GM12878 (cell line): ENCODE measurements around the gene MESD. TPM values are rescaled to one million over a fixed set of nuclear protein-coding genes. Genes with fewer than 3 reads are reported as not detected.

ENCODE experiments used
- ATAC-seq: fragments of 200-7000 bp; cut with Tn5 transposase; 3 replicates; pipeline ENCODE4 v1.9.1; 2020; ENCODE audit warnings: mild to moderate bottlenecking, moderate library complexity
- BruUV-seq: library from RNA; stranded (reverse); fragments of 400-500 nt; replicated peaks from 2 replicates; lab custom pipeline; 2021; lab: Mats Ljungman, UMichigan
- CTCF ChIA-PET: fragments of 300-600 bp; sonication (Branson Sonifier 250); formaldehyde crosslinking; extraction: SDS; loops from one replicate; lab custom pipeline; 2021; ENCODE audit warnings: inconsistent platforms; lab: Yijun Ruan, JAX
- POLR2A ChIA-PET: fragments of 350-600 bp; formaldehyde crosslinking; extraction: SDS; loops from one replicate; lab custom pipeline; 2021; ENCODE audit warnings: inconsistent platforms; lab: Charles Lee
- RAD21 ChIA-PET: fragments of 300-600 bp; sonication (Branson Sonifier 250); formaldehyde crosslinking; loops from one replicate; lab custom pipeline; 2023; ENCODE audit warnings: antibody characterized with exemption; ENCODE audit not compliant: unreplicated experiment; lab: Charles Lee
- SMC1A ChIA-PET: fragments of 300-600 bp; sonication (Branson Sonifier 250); formaldehyde crosslinking; loops from one replicate; lab custom pipeline; 2023; ENCODE audit not compliant: unreplicated experiment, uncharacterized antibody; lab: Charles Lee
- DNase-seq: peaks from one replicate; pipeline ENCODE4 v3.0.0-alpha.2; 2011; ENCODE audit warnings: low read depth, low spot score
- FAIRE-seq: peaks from 3 replicates; lab custom pipeline; 2011; peaks lifted over from hg19 to GRCh38; lab: Jason Lieb, UNC
- H2AFZ ChIP-seq: 2 replicates; pipeline ENCODE4 v1.6.0; 2011; ENCODE audit warnings: low read depth, low read length, control low read depth; ENCODE audit not compliant: control insufficient read depth
- H3K27ac ChIP-seq: 2 replicates; pipeline ENCODE4 v1.5.1; 2011; ENCODE audit warnings: control low read depth; ENCODE audit not compliant: control insufficient read depth, insufficient read depth
- H3K27me3 ChIP-seq, 2 experiments: replicated peaks in 1 of 2; 2 replicates each; pipeline versions ENCODE4 v1.6.0 to v1.6.1; 2011; ENCODE audit warnings: low read length in 1 of 2; ENCODE audit not compliant: control insufficient read depth in 2 of 2, insufficient read depth in 2 of 2
- H3K36me3 ChIP-seq, 2 experiments: 2 replicates each; pipeline ENCODE4 v1.5.1; 2011; ENCODE audit warnings: low read length in 1 of 2; ENCODE audit not compliant: control insufficient read depth in 2 of 2, insufficient read depth in 2 of 2
- H3K4me1 ChIP-seq: 2 replicates; pipeline ENCODE4 v1.6.1; 2011; ENCODE audit warnings: mild to moderate bottlenecking, low read length, moderate library complexity, mixed read lengths; ENCODE audit not compliant: control insufficient read depth, insufficient read depth
- H3K4me2 ChIP-seq: 2 replicates; pipeline ENCODE4 v1.6.0; 2011; ENCODE audit warnings: control low read depth; ENCODE audit not compliant: control insufficient read depth, insufficient read depth
- H3K4me3 ChIP-seq: fragments of 200-600 bp; sonication (generic); 2 replicates; pipeline ENCODE4 v1.5.1; 2016
- H3K79me2 ChIP-seq: 2 replicates; pipeline ENCODE4 v1.6.0; 2011; ENCODE audit warnings: low read length; ENCODE audit not compliant: control insufficient read depth, insufficient read depth
- H3K9ac ChIP-seq: 2 replicates; pipeline ENCODE4 v1.8.0; 2011; ENCODE audit warnings: low read length, control low read depth, mixed read lengths; ENCODE audit not compliant: control insufficient read depth, insufficient read depth
- H3K9me3 ChIP-seq: replicated peaks from 3 replicates; pipeline ENCODE4 v1.5.1; 2011; ENCODE audit warnings: mild to moderate bottlenecking, low read length; ENCODE audit not compliant: control insufficient read depth, insufficient read depth
- H4K20me1 ChIP-seq: 2 replicates; pipeline ENCODE4 v1.6.0; 2011; ENCODE audit not compliant: control insufficient read depth, insufficient read depth
- CBX3 ChIP-seq: fragments of 200-600 bp; sonication (generic); IDR thresholded peaks from 2 replicates; pipeline ENCODE4 v1.6.1; 2016; ENCODE audit warnings: low read depth, borderline replicate concordance
- CEBPB ChIP-seq, 2 experiments: fragments of 150-350 bp in 1 of 2; IDR thresholded peaks; 2 replicates each; pipeline ENCODE4 v1.6.1; 2012 to 2014; ENCODE audit warnings: low read depth in 2 of 2, low read length in 2 of 2, borderline replicate concordance in 1 of 2, inconsistent platforms in 1 of 2
- CHD4 ChIP-seq: fragments of 200-600 bp; sonication (generic); IDR thresholded peaks from 2 replicates; pipeline ENCODE4 v1.6.1; 2016; ENCODE audit warnings: mild to moderate bottlenecking
- EED ChIP-seq: sonication (generic); IDR thresholded peaks from 2 replicates; pipeline ENCODE4 v1.6.1; 2016; ENCODE audit warnings: antibody characterized with exemption, low read depth
- EP300 ChIP-seq, 2 experiments: fragments of 150-350 bp in 1 of 2; IDR thresholded peaks; 2 replicates each; pipeline ENCODE4 v1.6.1; 2011 to 2012; ENCODE audit warnings: low read depth in 2 of 2, low read length in 2 of 2, borderline replicate concordance in 1 of 2, improper control_type of control experiment in 1 of 2, inconsistent platforms in 1 of 2; ENCODE audit not compliant: control insufficient read depth in 1 of 2
- IKZF2 ChIP-seq, 2 experiments: fragments of 450-650 bp; IDR thresholded peaks; 2 replicates each; pipeline ENCODE4 v1.6.1; 2017; ENCODE audit warnings: mild to moderate bottlenecking in 2 of 2, moderate library complexity in 2 of 2
- KDM1A ChIP-seq: fragments of 200-600 bp; sonication (generic); IDR thresholded peaks from 2 replicates; pipeline ENCODE4 v1.6.1; 2016; ENCODE audit warnings: borderline replicate concordance
- NFYA ChIP-seq: IDR thresholded peaks from 2 replicates; pipeline ENCODE4 v1.6.1; 2011; ENCODE audit warnings: low read depth, mild to moderate bottlenecking, low read length, improper control_type of control experiment, borderline replicate concordance
- NR2C2 ChIP-seq: IDR thresholded peaks from 2 replicates; pipeline ENCODE4 v1.6.1; 2011; ENCODE audit warnings: borderline replicate concordance, low read depth; ENCODE audit not compliant: control insufficient read depth, insufficient read length
- RB1 ChIP-seq: fragments of 450-650 bp; formaldehyde crosslinking; IDR thresholded peaks from 2 replicates; pipeline ENCODE4 v1.6.1; 2017; ENCODE audit warnings: mild to moderate bottlenecking, borderline replicate concordance
- SUZ12 ChIP-seq: fragments of 200-600 bp; sonication (generic); IDR thresholded peaks from one replicate; pipeline ENCODE4 v1.6.1; 2018; ENCODE audit warnings: antibody characterized with exemption, mild to moderate bottlenecking; ENCODE audit not compliant: unreplicated experiment
- WRNIP1 ChIP-seq: IDR thresholded peaks from 2 replicates; pipeline ENCODE4 v1.6.1; 2011; ENCODE audit warnings: low read depth, low read length, improper control_type of control experiment, borderline replicate concordance
- YY1 ChIP-seq: IDR thresholded peaks from 2 replicates; pipeline ENCODE4 v1.6.1; 2011; ENCODE audit warnings: low read depth, mild to moderate bottlenecking, low read length
- ZZZ3 ChIP-seq: IDR thresholded peaks from 2 replicates; pipeline ENCODE4 v1.6.1; 2011; ENCODE audit warnings: low read depth; ENCODE audit not compliant: control insufficient read depth, insufficient read length
- WGBS: methylation state at CpG from one replicate; pipeline ENCODE4 v1.1.6; 2016; ENCODE audit warnings: low lambda C conversion rate; ENCODE audit not compliant: insufficient replicate concordance, insufficient coverage; ENCODE audit errors: missing lambda C conversion rate; 5-methylcytosine and 5-hydroxymethylcytosine counted together
- in situ Hi-C: fragments of 300-500 bp; cut with MboI; formaldehyde crosslinking; loops from 9 replicates; pipeline ENCODE4 v1.14.3; 2018; ENCODE audit warnings: mixed read lengths
- intact Hi-C: fragments of 100-400 bp; cut with micrococcal nuclease; formaldehyde crosslinking; loops from one replicate; pipeline ENCODE4 v1.14.2; 2022; ENCODE audit not compliant: unreplicated experiment
- polyA plus RNA-seq, 11 experiments: library from polyadenylated mRNA; depleted of rRNA in 4 of 11; unstranded in 6 of 11; stranded (reverse) in 5 of 11; fragments of >200 nt; fragmentation: Nextera tagmentation in 4 of 11; fragmentation: Illumina TruSeq in 1 of 11; extraction: Ambion mirVana in 4 of 11; extraction: Trizol in 1 of 11; gene quantifications; 1 replicate in 1 of 11; 2 replicates in 10 of 11; pipeline versions ENCODE4 v1.2.1 to v1.2.3, GENCODE V29; 2011 to 2016; ENCODE audit warnings: inconsistent platforms in 2 of 11, missing spikeins in 2 of 11, low read depth in 1 of 11
- total RNA-seq, 4 experiments: library from RNA; depleted of rRNA in 3 of 4; stranded (reverse); fragments of >200 nt in 3 of 4; fragmentation: Illumina TruSeq in 1 of 4; extraction: Trizol in 1 of 4; gene quantifications; 2 replicates each; pipeline versions ENCODE4 v1.2.1 to v1.2.3, GENCODE V29; 2013 to 2021
- TF ChIP-seq, protein P1 (sequence below): fragments of 450-650 bp; formaldehyde crosslinking; IDR thresholded peaks from 2 replicates; pipeline ENCODE4 v1.5.0; 2022; ENCODE audit warnings: mild to moderate bottlenecking, missing genetic modification characterization
- TF ChIP-seq, protein P2 (sequence below): fragments of 450-650 bp; IDR thresholded peaks from 2 replicates; pipeline ENCODE4 v1.6.1; 2017; ENCODE audit warnings: antibody characterized with exemption, mild to moderate bottlenecking, moderate library complexity

The MESD gene
- total and polyA plus RNA-seq, 10 of the 15 experiments (the other 5 are each of a cell fraction or from before 2014, with no cell fraction given) = 10.2 to 39.8 (median 20.9) TPM

DNA sequence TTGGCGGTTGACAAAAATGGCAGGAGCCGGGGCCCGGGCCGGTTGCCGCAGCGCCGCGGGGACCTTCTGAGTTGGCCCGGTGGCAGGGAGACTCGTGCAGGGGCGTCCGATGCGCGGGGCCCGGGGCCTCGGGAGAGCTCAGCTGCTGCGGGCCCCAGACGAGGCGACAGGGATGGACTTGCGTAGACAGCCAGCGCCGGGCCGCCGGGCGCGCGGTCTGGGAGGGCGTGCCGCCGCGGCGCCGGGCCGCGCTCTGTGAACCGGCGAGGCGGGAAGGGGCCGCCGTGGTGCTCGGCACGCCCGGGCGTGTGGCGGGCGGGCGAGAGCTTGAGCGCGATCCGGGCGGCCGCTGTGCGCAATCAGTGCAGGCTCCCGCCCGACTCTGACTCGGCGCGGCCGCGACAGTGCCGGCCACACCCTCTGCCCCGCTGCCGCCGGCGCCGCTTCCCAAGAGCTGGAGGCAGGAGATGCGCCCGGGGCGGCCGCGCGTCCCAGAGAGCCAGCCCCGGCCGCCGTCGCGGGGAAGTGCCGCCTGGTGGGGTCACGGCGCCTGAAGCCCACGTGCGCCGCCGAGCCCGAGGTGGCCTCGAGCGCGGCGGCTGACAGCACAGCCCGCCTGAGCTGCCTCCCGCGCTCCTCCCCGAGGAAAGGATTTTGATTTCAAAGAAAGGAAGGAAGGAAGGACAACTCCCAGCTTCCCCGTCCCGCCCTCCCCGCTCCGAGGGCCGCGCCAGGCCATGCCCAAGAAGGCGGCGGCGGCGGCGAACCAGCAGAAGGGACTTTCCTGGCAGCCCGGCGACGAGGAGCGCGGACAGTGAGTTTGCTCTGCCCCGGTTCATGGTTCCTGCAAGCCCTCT, 11.8 kb upstream of the MESD start:
- peak; percentile 49 for ATAC-seq
- no peak for TF ChIP-seq EP300 (IDR thresholded peaks at IDR 0.05; ENCODE audit: borderline replicate concordance in 1 of 2, control insufficient read depth in 1 of 2, low read depth in 2 of 2, low read length in 2 of 2)
- no peak for TF ChIP-seq CHD4
- no peak for TF ChIP-seq CEBPB (IDR thresholded peaks at IDR 0.05; ENCODE audit: borderline replicate concordance in 1 of 2, low read depth in 2 of 2, low read length in 2 of 2)
- TF ChIP-seq ZZZ3 = no peak
- no peak for TF ChIP-seq EED
- TF ChIP-seq CBX3 = no peak
- TF ChIP-seq, protein P1, sequence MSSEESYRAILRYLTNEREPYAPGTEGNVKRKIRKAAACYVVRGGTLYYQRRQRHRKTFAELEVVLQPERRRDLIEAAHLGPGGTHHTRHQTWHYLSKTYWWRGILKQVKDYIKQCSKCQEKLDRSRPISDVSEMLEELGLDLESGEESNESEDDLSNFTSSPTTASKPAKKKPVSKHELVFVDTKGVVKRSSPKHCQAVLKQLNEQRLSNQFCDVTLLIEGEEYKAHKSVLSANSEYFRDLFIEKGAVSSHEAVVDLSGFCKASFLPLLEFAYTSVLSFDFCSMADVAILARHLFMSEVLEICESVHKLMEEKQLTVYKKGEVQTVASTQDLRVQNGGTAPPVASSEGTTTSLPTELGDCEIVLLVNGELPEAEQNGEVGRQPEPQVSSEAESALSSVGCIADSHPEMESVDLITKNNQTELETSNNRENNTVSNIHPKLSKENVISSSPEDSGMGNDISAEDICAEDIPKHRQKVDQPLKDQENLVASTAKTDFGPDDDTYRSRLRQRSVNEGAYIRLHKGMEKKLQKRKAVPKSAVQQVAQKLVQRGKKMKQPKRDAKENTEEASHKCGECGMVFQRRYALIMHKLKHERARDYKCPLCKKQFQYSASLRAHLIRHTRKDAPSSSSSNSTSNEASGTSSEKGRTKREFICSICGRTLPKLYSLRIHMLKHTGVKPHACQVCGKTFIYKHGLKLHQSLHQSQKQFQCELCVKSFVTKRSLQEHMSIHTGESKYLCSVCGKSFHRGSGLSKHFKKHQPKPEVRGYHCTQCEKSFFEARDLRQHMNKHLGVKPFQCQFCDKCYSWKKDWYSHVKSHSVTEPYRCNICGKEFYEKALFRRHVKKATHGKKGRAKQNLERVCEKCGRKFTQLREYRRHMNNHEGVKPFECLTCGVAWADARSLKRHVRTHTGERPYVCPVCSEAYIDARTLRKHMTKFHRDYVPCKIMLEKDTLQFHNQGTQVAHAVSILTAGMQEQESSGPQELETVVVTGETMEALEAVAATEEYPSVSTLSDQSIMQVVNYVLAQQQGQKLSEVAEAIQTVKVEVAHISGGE (CRISPR knock-in tag) = no peak
- no peak for TF ChIP-seq NFYA
- no peak for TF ChIP-seq NR2C2
- TF ChIP-seq KDM1A = no peak
- 0 out of 2 replicates have a peak, but pooled peaks have one; percentile 42 for TF ChIP-seq RB1
- no peak for TF ChIP-seq SUZ12
- TF ChIP-seq IKZF2 (IDR thresholded peaks at IDR 0.05) = no peak
- TF ChIP-seq YY1 = peak; percentile 84
- TF ChIP-seq, protein P2, sequence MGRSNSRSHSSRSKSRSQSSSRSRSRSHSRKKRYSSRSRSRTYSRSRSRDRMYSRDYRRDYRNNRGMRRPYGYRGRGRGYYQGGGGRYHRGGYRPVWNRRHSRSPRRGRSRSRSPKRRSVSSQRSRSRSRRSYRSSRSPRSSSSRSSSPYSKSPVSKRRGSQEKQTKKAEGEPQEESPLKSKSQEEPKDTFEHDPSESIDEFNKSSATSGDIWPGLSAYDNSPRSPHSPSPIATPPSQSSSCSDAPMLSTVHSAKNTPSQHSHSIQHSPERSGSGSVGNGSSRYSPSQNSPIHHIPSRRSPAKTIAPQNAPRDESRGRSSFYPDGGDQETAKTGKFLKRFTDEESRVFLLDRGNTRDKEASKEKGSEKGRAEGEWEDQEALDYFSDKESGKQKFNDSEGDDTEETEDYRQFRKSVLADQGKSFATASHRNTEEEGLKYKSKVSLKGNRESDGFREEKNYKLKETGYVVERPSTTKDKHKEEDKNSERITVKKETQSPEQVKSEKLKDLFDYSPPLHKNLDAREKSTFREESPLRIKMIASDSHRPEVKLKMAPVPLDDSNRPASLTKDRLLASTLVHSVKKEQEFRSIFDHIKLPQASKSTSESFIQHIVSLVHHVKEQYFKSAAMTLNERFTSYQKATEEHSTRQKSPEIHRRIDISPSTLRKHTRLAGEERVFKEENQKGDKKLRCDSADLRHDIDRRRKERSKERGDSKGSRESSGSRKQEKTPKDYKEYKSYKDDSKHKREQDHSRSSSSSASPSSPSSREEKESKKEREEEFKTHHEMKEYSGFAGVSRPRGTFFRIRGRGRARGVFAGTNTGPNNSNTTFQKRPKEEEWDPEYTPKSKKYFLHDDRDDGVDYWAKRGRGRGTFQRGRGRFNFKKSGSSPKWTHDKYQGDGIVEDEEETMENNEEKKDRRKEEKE = no peak; the same call in 1 of the 2 replicates
- no peak for TF ChIP-seq WRNIP1

More for the DNA sequence above, 11.8 kb upstream of the MESD start:
- 1% methylated on average over 91 of the region's 110 CpGs for WGBS
- Histone ChIP-seq H2AFZ (peak overlapping the region; percentile 50), H3K36me3 (peaks cover 0 to 3% of the 10 kb centered on the region in 2 experiments; a peak in 2 of 4 replicates), H3K4me2 (peak overlapping the region; percentile 79; the same call in 1 of the 2 replicates), H3K27ac (peak overlapping the region; percentile 92), H3K27me3 (no peaks in the 10 kb centered on the region), H3K9ac (peak overlapping the region; percentile 92), H3K4me1 (peaks cover 19% of the 10 kb centered on the region), H4K20me1 (no peaks in the 10 kb centered on the region), H3K9me3 (no peaks in the 10 kb centered on the region; the same call in 2 of the 3 replicates), H3K4me3 (peak overlapping the region; percentile 87), H3K79me2 (peaks cover 42% of the 10 kb centered on the region)
- CTCF ChIA-PET = interaction anchor here (1.0 to 5.7 kb wide), 4 partner anchors 8 to 265 kb away, joined by 3 to 37 read pairs (median 4); no protein-coding TSS in a partner anchor
- FAIRE-seq (no peak), DNase-seq (no peak)
- BruUV-seq = TSS peak; percentile 59
- RAD21 ChIA-PET = interaction anchor here (1.4 to 3.0 kb wide), 3 partner anchors 13 to 265 kb away, joined by 3 to 13 read pairs (median 6); no protein-coding TSS in a partner anchor
- SMC1A ChIA-PET = interaction anchor here (0.7 to 2.1 kb wide), 5 partner anchors 11 to 326 kb away, joined by 3 to 8 read pairs (median 3); no protein-coding TSS in a partner anchor
- intact Hi-C loops (loop anchor here (2.0 kb wide), 2 partner anchors 51 to 291 kb away; no protein-coding TSS in a partner anchor), in situ Hi-C loops (no loop called here)
- POLR2A ChIA-PET = interaction anchor here (0.6 to 2.7 kb wide), 12 partner anchors 8 to 1136 kb away, joined by 3 to 12 read pairs (median 3); no protein-coding TSS in a partner anchor
